Activated CD4-positive, CD25-positive, alpha-beta regulatory T cell treated with anti-CD3 and anti-CD28 coated beads, Interleukin-2, amount 50 U/mL, for 72 hours (primary cell): ENCODE measurements around the gene RAET1G.
A peak's percentile ranks its signal among the peaks of the same experiment; 100 is the strongest.
"Not testable (repeated sequence)": the region's sequence is repeated elsewhere in the genome, so short reads cannot be mapped to it uniquely, and the experiment has no call there.

Source experiments
- DNase-seq: peaks from one replicate; pipeline ENCODE4 v3.0.0; 2021

The RAET1G gene

GRCh38 chr6:149933036-149933435 is 10.1 kb upstream of the RAET1G start:
- peak; percentile 21 for DNase-seq

GRCh38 chr6:149931501-149931900 is 8.6 kb upstream of the RAET1G start:
- no peak for DNase-seq

DNA sequence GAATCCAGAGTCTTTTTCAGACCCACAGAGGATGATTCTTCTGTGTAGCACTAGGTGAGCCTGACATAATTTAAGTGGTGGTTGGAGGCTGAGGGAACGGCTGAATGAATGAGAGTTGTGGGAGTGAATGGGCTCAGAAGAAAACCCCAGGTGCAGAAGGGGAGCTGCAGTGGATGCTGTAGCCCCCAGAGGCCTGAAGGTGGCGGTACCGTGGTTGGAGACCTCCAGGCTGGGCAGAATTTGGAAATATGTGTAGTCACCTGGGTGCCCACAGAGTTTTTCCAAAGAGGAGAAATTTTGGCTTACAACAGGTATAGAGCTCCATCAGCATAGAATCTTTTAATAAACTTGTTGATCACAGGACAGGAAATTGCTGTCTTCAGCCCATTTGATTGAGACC is 6.5 kb upstream of the RAET1G start:
- DNase-seq: peak; percentile 18

GRCh38 chr6:149927025-149927424 is 4.1 kb upstream of the RAET1G start:
- not testable (repeated sequence) for DNase-seq

DNA sequence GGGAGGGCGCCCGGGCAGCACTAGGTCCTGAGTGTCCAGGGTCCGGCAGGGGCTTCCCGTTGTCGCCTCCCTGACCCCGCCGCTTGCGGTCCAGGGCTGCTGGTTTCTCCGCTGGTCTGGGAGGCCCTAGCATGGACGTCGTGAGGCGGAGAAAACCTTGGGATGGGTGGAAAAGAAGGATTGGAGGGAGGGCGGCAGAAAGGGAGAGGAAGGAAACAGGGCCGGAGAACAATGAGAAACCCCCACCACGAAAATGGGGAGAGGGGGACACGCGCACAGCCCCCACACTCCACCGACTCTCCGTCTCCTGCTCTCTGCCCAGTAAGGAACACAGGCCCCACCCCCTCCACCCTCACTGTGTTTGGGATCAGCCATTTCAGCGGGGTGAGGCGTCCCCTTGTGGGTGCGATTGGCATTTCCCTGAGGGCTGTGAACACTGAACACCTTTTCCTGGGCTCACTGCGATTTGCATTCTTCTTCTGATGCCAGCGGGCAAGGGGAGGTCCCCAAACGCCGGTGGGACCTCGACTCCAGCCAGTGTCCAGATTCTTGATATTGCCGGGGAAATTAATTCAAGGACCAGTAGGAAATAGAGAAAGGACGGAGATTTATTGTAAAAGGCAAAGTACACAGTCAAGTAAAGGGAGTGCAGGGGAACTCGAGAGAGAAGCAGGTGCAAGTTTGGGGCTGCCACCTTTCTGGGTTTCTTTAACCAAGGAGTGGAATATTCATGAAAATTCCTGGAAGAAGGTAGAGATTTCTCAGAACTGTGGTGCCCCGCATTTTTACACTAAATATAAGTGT is 3.3 kb upstream of the RAET1G start:
- DNase-seq: peak; percentile 74

DNA sequence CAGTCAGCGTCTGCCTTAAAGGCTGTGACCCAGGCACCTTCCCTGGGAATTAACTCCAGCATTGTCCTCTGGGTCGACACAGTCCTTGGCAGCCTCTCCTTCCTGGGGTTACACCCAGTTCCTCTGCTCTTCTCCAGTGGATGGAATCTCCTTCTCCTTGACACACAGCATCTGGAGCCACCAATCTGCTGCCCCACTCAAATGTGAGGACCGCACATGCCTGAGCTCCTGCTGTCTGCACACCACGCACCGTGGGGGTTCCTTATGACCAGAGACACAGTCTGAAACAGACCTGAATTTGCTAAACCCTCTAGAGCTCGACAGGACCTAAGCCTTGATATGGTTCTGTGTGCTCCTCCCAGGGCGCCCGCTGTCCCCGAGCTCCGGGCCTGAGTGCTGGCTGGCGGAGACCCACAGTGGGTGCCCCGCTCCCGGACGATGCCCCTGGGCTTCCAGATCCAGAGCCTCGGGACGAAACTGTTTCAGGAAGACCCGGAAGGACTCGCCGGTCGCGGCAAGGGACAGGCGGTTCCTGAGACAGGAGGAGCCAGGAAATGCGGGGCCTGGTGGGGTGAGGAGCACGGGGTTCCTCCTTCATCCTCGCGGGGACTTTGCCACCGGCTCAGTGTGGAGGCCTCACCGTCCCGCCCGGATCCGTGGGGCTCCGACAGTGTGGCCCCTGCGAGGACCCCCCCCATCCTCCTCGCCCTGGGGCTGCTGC is 2.5 kb upstream of the RAET1G start:
- no peak for DNase-seq

DNA sequence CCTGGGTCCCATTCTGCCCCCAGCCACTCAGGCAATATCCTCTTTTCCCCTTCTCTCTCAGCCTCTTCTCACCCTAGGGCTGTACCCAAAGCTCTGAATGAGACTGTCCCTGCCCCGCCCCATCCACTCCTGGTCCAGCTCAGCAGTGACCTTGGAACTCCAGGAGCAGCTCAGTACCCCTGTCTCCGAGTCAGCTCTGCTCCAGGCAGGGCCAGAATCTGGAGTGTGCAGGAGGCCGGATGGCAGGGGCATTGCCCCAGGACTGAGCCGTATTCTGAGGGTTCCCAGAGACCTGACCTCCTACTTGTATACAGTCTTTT is 2.0 kb upstream of the RAET1G start:
- DNase-seq: no peak

DNA sequence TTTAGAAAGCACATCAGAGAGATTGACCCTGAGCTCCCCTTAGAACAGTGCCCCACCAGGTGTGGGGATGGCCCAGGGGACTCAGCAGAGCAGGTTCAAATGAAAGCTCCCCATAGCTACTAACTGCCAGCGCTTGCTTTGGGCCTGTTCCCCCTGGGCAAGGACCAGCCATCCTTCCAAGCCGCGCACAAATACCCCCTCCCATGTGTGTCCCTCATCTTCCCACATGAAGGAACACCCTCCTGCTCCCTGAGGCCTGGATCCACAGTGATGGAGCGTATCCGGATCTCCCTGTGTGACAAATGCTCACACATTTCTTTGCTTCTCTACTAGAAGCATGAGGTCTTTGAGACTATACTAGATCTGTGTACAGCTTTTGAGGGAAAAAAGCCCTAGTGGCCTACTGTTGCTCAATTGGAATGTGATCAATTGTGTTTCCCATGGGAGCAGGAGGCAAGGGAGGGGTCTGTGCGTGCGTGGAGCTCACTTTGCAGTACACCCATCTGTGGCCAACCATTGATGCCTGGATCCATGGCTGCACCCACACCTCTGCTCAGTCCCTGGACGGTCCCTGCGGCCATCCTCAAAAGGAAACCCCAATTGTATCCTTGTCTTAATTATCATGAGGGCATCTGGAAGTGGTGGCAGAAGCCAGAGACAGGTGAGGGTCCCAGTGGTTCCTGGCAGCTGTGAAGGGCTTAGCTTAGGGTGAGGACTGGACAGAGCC is 1.4 kb upstream of the RAET1G start:
- DNase-seq: peak; percentile 24

GRCh38 chr6:149923327-149923986 is 536 bp upstream of the RAET1G start:
- DNase-seq: peak; percentile 24

DNA sequence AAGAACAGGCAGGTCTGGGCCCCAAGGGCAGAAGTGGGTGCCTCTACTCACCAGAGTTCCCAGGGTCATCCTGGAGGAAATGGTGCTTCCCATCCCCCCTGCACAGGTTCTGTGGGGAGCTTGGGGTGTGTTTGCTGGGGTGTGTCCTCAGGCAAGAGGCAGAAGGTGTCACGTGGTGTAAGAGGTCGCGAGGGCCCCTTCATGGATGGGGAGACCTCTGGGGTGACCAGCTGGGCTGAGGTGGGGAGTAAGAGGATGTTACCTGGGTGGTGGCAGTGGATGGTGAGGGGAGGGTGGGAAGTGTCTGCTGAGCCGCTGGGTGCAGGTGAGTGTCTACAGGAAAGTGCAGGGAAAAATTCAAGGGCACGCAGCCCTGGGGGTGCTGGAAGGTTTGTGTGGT is 830 bp downstream of the RAET1G start:
- DNase-seq: peak; percentile 28

DNA sequence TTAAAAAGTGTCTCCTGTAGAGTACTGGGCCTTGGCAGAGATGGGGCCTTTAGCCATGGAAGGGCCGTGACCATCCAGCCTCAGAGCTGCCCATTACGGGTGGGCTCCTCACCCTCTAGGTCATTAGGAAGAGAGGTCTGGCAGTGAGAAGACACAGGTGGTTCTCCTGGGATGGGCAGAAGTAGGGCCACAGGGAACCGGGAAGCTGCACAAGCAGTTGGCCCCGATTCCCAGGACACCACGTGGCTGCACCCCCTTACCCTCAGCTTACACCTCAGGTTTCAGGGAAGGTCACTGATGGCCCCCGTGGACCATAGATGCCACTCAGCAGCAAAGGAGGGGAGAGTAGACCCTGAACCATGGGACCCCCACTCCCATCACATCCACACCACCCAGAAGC is 1.6 kb downstream of the RAET1G start:
- no peak for DNase-seq

DNA sequence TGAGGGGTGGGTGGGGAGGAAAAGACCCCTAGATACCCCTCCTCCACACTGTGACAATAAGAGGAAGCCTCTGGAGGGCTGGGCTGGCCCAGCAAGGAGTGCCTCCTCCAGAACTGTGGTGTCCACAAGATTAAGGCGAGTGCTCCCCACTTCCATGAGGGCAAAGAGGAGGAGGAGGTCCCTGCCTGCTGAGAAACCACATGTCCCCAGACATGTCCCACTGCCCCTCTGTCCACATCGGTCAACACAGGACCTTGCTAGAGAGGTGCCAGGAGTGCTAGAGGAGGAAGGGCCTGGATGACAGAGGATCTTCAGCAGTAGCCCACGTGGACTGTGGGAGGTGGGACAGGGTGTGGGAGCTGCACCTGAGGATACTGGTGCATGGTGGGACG is 3.1 kb downstream of the RAET1G start:
- peak; percentile 21 for DNase-seq

- DNase-seq: peak; percentile 13
These were observed 3.6 kb downstream of the RAET1G start for GRCh38 chr6:149919126-149919833.

DNA sequence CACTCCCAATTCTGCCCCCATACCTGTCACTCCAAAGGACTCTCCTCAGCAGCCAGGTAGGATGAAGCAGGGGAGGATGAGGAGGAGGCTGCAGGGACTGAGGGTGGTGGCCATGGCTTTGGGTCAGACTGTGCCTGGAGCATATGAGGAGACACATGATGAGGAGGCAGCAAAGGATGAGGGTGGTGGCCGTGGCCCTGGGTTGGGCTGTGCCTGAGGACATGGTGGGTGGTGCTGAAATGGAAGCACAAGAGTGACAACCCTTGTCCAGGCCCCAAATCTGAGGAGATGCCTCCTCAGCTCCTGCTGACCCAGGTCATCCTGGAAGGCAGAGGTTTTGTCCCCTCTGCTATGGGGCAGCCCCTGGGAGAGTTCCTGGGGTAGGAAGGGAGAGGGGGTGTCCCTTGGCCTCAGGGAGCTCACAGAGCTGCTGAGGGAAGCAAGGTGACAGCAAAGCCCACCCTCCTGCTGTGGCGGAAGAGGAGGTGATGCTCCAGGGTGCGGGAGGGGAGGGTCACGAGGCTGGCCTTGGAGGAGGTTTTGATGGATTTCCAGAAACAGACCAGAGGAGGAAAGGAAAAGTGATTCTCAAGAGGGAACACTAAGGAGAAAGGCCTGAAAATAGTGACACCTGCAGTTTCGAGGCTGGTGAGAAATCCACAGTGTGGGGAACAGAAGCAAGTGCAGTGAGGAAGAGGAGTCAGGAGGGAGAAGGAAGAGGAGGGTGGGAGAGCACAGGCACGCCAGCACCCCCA is 4.6 kb downstream of the RAET1G start:
- DNase-seq: peak; percentile 24

GRCh38 chr6:149917679-149918078 is 5.2 kb downstream of the RAET1G start:
- DNase-seq: peak; percentile 5

- no peak for DNase-seq
These were observed 6.7 kb downstream of the RAET1G start for GRCh38 chr6:149915970-149916865.

GRCh38 chr6:149913540-149914240 is 9.2 kb downstream of the RAET1G start:
- no peak for DNase-seq

DNA sequence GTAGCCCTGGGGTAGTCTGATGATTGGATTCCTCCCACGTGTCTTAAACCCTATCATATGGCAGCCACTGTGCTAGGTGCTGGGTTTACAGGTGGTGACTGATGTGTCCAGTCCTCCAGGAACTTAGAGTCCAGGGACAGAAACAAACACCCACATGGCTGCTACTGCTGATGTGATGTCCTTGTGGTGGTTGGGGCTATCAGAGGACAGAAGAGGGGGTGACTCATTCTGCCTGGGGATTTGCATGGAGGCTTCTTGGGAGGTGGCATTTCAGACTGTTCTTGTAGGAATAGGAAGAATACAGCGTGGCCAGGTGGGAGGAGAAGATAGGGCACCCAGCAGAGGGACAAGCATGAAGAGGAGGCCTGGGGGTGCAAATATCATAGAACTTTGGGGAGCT is 9.8 kb downstream of the RAET1G start:
- no peak for DNase-seq

GRCh38 chr6:149912680-149913079 is 10.2 kb downstream of the RAET1G start:
- not testable (repeated sequence) for DNase-seq

DNA sequence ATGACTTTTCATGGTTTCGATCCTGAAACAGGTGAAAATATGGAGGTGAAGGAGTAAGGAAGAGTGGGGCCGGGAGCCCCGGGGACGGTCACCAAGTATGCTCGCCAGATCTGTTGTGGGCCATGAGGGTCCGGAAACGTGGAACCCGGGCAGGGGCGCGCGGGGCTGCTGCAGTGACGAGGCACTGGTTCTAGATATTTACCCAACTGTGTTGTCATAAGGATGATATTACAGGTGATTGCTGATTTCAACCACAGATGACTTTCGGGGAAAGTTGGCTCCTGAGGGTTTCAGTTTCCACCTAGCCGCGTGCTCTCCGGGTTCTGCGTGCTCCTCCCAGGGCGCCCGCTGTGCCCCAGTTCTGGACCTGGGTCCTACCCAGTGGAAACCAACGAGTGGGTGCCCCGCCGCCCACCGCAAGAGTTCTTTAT is 12.2 kb downstream of the RAET1G start:
- DNase-seq: no peak
